Daoy (cell line): ENCODE results near the gene NT5DC3. TPM values are rescaled to one million over a fixed set of nuclear protein-coding genes. Genes with fewer than 3 reads are reported as not detected.
A peak's percentile ranks its signal among the peaks of the same experiment; 100 is the strongest.

Experiments used
- DNase-seq: peaks from one replicate; pipeline ENCODE4 v3.0.0-alpha.2; 2015; ENCODE audit warnings: low read depth
- total RNA-seq: library from RNA; depleted of rRNA; stranded (reverse); fragments of >200 nt; shearing (Covaris generic); gene quantifications from 2 replicates; pipeline ENCODE4 v1.2.3, GENCODE V29; 2014; rRNA removed

Gene NT5DC3
- 5.7 and 14.5 TPM in 2 replicates for total RNA-seq

- DNase-seq, result peak; percentile 93
Observed at GRCh38 chr12:103840876-103841689, at the start of gene NT5DC3. Gene NT5DC3 (minus strand): TSS chr12:103841234. CDS start chr12:103841156, 78 bp downstream.

DNA sequence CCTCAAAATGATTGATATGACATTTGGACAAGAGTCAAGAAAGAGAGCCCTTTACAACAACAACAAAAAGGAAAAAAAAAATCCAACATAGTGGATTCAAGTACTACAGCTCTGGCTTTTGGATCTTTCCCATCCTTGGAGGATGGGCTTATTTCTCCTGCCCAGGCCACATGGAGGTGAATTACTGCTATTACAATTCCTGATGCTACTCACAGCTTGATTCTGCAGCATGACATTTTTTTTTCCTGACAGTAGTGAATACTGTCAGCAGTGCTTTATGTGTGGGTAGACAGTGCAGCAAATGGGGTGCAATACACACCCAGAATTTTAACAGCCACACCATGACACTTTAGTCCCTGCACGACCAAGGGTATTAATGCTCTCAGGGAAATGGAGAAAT lies 46.7 kb upstream of the NT5DC3 start:
- no peak for DNase-seq

- DNase-seq, result no peak
Observed at GRCh38 chr12:103886195-103886797, 45.3 kb upstream of the NT5DC3 start.

GRCh38 chr12:103884316-103884715 lies 43.3 kb upstream of the NT5DC3 start:
- peak; percentile 30 for DNase-seq

GRCh38 chr12:103883908-103884307 lies 42.9 kb upstream of the NT5DC3 start:
- DNase-seq, result no peak

- DNase-seq, result peak; percentile 21
Observed at GRCh38 chr12:103882861-103883596, 42.0 kb upstream of the NT5DC3 start.

GRCh38 chr12:103881261-103881660 lies 40.2 kb upstream of the NT5DC3 start:
- DNase-seq, result no peak

GRCh38 chr12:103880299-103881142 lies 39.5 kb upstream of the NT5DC3 start:
- peak; percentile 89 for DNase-seq

DNA sequence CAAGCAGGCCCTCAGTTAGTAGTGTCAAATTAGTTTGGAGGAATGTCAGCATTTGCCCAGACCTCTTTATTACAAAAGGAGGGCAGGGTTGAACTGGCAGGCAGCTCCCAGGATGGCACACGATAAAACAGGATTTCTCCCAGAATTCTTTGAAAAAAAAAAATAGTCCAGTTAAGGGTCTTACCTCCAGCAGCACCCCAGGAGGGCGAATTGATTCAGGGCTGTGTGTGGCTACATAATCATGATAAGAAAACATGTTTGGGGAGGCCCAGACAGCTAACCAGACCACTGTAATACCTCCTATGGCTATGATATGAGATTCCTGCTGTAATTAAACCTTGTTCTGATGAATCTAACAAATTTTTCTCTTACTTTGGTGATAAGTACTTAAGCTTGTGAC lies 38.8 kb upstream of the NT5DC3 start:
- DNase-seq, result peak; percentile 63

- DNase-seq, result no peak
Observed at GRCh38 chr12:103879048-103879692, 38.1 kb upstream of the NT5DC3 start.

GRCh38 chr12:103877934-103878510 lies 37.0 kb upstream of the NT5DC3 start:
- DNase-seq, result peak; percentile 77

GRCh38 chr12:103877288-103877687 lies 36.3 kb upstream of the NT5DC3 start:
- DNase-seq, result no peak

DNA sequence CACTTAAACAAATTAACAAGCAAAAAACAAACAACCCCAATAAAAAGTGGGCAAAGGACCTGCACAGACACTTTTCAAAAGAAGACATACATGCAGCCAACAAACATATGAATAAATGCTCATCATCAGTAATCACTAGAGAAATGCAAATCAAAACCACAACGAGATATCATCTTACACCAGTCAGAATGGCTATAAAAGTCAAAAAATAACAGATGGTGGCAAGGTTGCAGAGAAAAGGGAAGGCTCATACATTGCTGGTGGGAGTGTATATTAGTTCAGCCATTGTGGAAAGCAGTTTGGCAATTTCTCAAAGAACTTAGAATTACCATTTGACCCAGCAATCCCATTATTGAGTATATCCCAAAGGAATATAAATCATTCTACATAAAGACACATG lies 34.6 kb upstream of the NT5DC3 start:
- no peak for DNase-seq

- no peak for DNase-seq
Observed at GRCh38 chr12:103868215-103868614, 27.2 kb upstream of the NT5DC3 start.

- DNase-seq, result no peak
Observed at GRCh38 chr12:103865151-103865730, 24.2 kb upstream of the NT5DC3 start.

DNA sequence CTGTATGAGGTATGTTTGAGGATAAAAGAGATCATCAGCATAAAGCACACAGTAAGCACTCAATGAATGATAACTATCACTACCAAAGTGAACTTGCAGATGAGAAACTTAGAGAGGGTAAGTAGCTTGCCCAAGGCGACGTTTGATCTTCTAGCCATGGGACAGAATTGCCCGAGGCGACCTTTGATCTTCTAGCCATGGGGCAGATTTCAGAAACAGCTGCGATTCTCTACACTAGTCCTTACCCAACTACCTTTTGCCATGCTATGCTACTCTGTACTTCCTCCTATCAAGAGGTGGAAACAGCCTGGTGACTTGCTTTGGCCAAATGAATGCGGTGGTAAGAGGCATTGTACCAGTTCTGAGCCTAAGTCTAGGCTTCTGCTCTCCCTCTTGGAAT lies 23.7 kb upstream of the NT5DC3 start:
- no peak for DNase-seq

- peak; percentile 91 for DNase-seq
Observed at GRCh38 chr12:103858953-103859601, 18.0 kb upstream of the NT5DC3 start.

DNA sequence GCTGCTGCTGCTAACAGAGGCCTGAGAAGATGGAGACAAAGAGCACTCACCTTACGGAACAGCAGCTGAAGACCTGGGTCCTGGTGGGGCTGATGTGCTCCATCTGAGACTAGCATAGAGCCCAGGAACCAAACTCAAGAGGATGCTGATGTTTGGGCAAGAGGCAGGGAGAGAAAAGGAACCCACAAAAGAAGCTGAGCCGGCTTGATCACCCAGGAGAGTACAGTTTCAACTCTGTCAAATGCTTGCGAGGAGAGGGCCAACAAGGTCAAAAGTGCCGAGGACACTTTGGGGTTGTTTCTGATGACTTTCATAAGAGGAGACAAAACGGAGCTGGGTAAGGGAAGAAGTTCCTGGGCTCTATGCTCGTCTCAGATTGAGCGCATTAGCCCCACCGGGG lies 17.3 kb upstream of the NT5DC3 start:
- no peak for DNase-seq

DNA sequence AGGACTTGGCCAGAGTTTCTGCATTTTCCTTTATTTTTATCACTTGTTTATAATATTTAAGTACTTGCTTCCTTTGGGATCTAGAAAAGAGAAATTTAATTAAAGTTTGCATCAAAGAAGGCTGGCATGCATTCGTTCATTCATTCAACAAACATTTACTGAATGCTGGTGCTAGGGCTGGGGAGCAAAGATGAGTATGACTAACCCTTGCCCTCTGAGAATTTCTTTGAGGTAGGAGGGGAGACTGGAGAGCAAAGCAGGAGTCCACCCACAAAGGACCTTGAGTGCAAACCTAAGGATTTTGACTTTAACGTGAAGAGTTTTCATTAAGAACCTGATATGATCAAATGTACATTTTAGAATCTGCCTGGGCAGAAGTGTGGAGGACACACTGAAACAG lies 16.1 kb upstream of the NT5DC3 start:
- no peak for DNase-seq
